ENCODE measurements around the gene TARS3.

DNA sequence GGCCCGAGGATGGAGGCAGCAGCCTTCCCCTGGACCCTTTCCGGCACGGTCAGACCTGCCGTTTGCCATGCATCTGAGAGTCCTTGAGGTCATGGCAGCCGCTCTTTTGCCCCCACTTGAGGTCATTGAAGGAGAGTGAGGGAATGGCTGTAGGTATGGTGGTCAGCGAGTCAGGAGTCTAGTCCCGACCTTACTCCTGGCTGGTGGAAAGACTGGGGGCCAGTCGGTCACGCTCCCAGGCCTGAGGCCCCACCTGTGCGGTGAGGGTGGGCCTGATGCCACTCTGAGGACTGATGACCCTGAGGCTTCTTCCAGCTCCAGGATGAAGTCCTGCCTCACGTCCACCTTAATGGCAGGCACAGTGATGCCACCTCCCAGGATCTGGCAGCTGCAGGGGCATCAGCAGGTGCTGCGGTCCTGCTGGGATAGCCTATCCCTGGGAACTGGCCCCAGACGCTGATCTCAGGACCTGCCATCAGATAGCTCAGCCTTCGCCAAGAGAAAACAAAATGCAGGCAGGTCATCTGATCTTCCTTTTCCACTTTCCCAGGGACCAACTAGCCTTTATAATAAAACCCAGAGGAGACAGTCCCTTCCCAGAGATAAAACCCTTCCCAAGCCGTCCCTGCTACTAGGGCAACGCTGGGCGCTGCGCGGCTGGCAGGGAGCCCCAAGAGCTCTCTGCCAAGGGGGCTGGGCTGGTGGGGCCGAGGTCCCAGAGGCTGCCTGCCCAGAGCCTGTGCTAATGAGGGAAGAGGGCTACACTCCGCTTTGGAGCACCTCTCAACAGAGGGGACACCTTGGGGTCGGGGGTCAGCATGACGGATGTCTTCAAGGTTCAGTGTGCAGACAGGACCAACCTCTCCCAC is 114.3 kb downstream of the TARS3 start:
- TF ChIP-seq CTCF (IDR thresholded peaks at IDR 0.05 in 8 of 11, conservative IDR thresholded peaks at IDR 0.05 in 3 of 11) (no peak), POLR2AphosphoS5 (IDR thresholded peaks at IDR 0.05) (no peak), POLR2A (IDR thresholded peaks at IDR 0.05) (no peak)
